Fibroblast of skin of right quadriceps (primary cell): ENCODE data around the gene DYSF.

Source experiments
- DNase-seq: peaks from one replicate; pipeline ENCODE4 v3.0.0-alpha.2; 2013

Gene DYSF

GRCh38 chr2:71578767-71579342, 125.5 kb downstream of the DYSF start:
- no peak for DNase-seq

GRCh38 chr2:71581026-71581425, 127.7 kb downstream of the DYSF start:
- no peak for DNase-seq

GRCh38 chr2:71583876-71584275, 130.5 kb downstream of the DYSF start:
- no peak for DNase-seq

GRCh38 chr2:71586471-71586870, 133.1 kb downstream of the DYSF start:
- no peak for DNase-seq

GRCh38 chr2:71587509-71588073, 134.2 kb downstream of the DYSF start:
- no peak for DNase-seq

GRCh38 chr2:71588497-71589170, 135.3 kb downstream of the DYSF start:
- no peak for DNase-seq

GRCh38 chr2:71589763-71590162, 136.4 kb downstream of the DYSF start:
- DNase-seq: no peak

- DNase-seq: no peak
These were observed 137.7 kb downstream of the DYSF start for GRCh38 chr2:71591044-71591443.

- DNase-seq: no peak
These were observed 138.9 kb downstream of the DYSF start for GRCh38 chr2:71592181-71592711.

- DNase-seq: peak; percentile 59
These were observed 142.2 kb downstream of the DYSF start for GRCh38 chr2:71595569-71595968.

GRCh38 chr2:71596011-71596410, 142.7 kb downstream of the DYSF start:
- peak; percentile 39 for DNase-seq

- peak; percentile 57 for DNase-seq
These were observed 144.4 kb downstream of the DYSF start for GRCh38 chr2:71597756-71598155.

GRCh38 chr2:71598526-71598925, 145.2 kb downstream of the DYSF start:
- no peak for DNase-seq

GRCh38 chr2:71599038-71599437, 145.7 kb downstream of the DYSF start:
- no peak for DNase-seq

- DNase-seq: no peak
These were observed 146.4 kb downstream of the DYSF start for GRCh38 chr2:71599646-71600236.

GRCh38 chr2:71600555-71600954, 147.2 kb downstream of the DYSF start:
- no peak for DNase-seq

- DNase-seq: no peak
These were observed 148.1 kb downstream of the DYSF start for GRCh38 chr2:71601136-71602114.

- DNase-seq: no peak
These were observed 148.7 kb downstream of the DYSF start for GRCh38 chr2:71602115-71602495.

GRCh38 chr2:71602581-71602980, 149.2 kb downstream of the DYSF start:
- no peak for DNase-seq

GRCh38 chr2:71603311-71603811, 150.0 kb downstream of the DYSF start:
- no peak for DNase-seq

GRCh38 chr2:71603851-71604725, 150.7 kb downstream of the DYSF start:
- no peak for DNase-seq
